ENCODE results near the gene METTL1. TPM values are rescaled to one million over a fixed set of nuclear protein-coding genes. Genes with fewer than 3 reads are reported as not detected.

METTL1 gene
- total and polyA plus RNA-seq, 9 of the 15 experiments (the other 6 are each of a cell fraction or from before 2014, with no cell fraction given), result 12.6 to 65.9 (median 39.2) TPM

GRCh38 chr12:57744194-57744776, 27.6 kb downstream of the METTL1 start (continued):
- TF ChIP-seq, protein P1, sequence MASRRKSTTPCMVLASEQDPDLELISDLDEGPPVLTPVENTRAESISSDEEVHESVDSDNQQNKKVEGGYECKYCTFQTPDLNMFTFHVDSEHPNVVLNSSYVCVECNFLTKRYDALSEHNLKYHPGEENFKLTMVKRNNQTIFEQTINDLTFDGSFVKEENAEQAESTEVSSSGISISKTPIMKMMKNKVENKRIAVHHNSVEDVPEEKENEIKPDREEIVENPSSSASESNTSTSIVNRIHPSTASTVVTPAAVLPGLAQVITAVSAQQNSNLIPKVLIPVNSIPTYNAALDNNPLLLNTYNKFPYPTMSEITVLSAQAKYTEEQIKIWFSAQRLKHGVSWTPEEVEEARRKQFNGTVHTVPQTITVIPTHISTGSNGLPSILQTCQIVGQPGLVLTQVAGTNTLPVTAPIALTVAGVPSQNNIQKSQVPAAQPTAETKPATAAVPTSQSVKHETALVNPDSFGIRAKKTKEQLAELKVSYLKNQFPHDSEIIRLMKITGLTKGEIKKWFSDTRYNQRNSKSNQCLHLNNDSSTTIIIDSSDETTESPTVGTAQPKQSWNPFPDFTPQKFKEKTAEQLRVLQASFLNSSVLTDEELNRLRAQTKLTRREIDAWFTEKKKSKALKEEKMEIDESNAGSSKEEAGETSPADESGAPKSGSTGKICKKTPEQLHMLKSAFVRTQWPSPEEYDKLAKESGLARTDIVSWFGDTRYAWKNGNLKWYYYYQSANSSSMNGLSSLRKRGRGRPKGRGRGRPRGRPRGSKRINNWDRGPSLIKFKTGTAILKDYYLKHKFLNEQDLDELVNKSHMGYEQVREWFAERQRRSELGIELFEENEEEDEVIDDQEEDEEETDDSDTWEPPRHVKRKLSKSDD (conservative IDR thresholded peaks at IDR 0.05; ENCODE audit: low read length), result no peak
- TF ChIP-seq RBFOX2 (IDR thresholded peaks at IDR 0.05; ENCODE audit: low read depth, low read length), result no peak; the same call in 1 of the 2 replicates
- TF ChIP-seq HMGXB4 (CRISPR knock-in tag; IDR thresholded peaks at IDR 0.05), result no peak
- TF ChIP-seq, protein P2, sequence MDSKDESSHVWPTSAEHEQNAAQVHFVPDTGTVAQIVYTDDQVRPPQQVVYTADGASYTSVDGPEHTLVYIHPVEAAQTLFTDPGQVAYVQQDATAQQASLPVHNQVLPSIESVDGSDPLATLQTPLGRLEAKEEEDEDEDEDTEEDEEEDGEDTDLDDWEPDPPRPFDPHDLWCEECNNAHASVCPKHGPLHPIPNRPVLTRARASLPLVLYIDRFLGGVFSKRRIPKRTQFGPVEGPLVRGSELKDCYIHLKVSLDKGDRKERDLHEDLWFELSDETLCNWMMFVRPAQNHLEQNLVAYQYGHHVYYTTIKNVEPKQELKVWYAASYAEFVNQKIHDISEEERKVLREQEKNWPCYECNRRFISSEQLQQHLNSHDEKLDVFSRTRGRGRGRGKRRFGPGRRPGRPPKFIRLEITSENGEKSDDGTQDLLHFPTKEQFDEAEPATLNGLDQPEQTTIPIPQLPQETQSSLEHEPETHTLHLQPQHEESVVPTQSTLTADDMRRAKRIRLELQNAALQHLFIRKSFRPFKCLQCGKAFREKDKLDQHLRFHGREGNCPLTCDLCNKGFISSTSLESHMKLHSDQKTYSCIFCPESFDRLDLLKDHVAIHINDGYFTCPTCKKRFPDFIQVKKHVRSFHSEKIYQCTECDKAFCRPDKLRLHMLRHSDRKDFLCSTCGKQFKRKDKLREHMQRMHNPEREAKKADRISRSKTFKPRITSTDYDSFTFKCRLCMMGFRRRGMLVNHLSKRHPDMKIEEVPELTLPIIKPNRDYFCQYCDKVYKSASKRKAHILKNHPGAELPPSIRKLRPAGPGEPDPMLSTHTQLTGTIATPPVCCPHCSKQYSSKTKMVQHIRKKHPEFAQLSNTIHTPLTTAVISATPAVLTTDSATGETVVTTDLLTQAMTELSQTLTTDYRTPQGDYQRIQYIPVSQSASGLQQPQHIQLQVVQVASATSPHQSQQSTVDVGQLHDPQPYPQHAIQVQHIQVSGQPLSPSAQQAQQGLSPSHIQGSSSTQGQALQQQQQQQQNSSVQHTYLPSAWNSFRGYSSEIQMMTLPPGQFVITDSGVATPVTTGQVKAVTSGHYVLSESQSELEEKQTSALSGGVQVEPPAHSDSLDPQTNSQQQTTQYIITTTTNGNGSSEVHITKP (IDR thresholded peaks at IDR 0.05; ENCODE audit: partially characterized antibody), result no peak
- no peak for TF ChIP-seq ZNF324 (CRISPR knock-in tag; IDR thresholded peaks at IDR 0.05)
- TF ChIP-seq ZNF583 (CRISPR knock-in tag; IDR thresholded peaks at IDR 0.05), result no peak
- no peak for TF ChIP-seq ELF4 (CRISPR knock-in tag; IDR thresholded peaks at IDR 0.05)
- no peak; the same call in 1 of the 2 replicates for TF ChIP-seq ZSCAN32 (CRISPR knock-in tag; IDR thresholded peaks at IDR 0.05)
- no peak for TF ChIP-seq PHB2 (IDR thresholded peaks at IDR 0.05; ENCODE audit: low read depth)
- no peak for TF ChIP-seq PTBP1 (IDR thresholded peaks at IDR 0.05; ENCODE audit: low read depth, low read length)
- TF ChIP-seq ZNF644 (tag; IDR thresholded peaks at IDR 0.05; ENCODE audit: low read depth), result no peak
- TF ChIP-seq ZFP91 (CRISPR knock-in tag; IDR thresholded peaks at IDR 0.05), result 0 out of 2 replicates have a peak, but pooled peaks have one; percentile 29
- no peak for TF ChIP-seq TFAP4 (CRISPR knock-in tag; IDR thresholded peaks at IDR 0.05; ENCODE audit: borderline replicate concordance)
- TF ChIP-seq BRCA1 (IDR thresholded peaks at IDR 0.05), result no peak
- TF ChIP-seq BRCA1 (CRISPR knock-in tag; IDR thresholded peaks at IDR 0.05), result no peak
- TF ChIP-seq ILK (tag; IDR thresholded peaks at IDR 0.05; ENCODE audit: borderline replicate concordance, low read depth), result no peak
- TF ChIP-seq LEF1 (IDR thresholded peaks at IDR 0.05), result no peak
- TF ChIP-seq EGR1 (conservative IDR thresholded peaks at IDR 0.05), result no peak
- TF ChIP-seq MTF1 (CRISPR knock-in tag; IDR thresholded peaks at IDR 0.05; ENCODE audit: borderline replicate concordance), result no peak

Measured in K562 (cell line).